ENCODE data around the gene RBM23. TPM values are rescaled to one million over a fixed set of nuclear protein-coding genes. Genes with fewer than 3 reads are reported as not detected.

The RBM23 gene
- total RNA-seq, 1 experiment from 2014 or later, result 42.4 TPM

DNA sequence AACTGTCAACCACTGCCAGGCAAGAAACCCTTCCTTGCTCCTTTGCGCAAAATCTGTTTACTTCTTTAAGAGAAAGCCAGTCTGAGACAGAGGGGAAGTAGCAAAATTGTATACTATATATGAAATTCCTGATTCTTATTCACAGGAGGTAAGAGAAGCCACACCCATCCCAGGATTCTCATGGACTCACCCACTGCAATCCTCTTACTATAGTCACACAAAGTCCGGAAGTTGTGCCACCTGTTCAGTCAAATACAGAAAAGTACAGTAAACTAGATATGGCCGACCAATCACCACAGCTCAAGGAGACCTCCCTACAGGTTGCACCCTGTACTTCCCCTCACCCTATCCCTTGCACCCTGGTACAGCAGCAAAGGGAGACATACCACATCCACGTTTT lies 7.4 kb upstream of the RBM23 start (continued):
- TF ChIP-seq, protein P1, sequence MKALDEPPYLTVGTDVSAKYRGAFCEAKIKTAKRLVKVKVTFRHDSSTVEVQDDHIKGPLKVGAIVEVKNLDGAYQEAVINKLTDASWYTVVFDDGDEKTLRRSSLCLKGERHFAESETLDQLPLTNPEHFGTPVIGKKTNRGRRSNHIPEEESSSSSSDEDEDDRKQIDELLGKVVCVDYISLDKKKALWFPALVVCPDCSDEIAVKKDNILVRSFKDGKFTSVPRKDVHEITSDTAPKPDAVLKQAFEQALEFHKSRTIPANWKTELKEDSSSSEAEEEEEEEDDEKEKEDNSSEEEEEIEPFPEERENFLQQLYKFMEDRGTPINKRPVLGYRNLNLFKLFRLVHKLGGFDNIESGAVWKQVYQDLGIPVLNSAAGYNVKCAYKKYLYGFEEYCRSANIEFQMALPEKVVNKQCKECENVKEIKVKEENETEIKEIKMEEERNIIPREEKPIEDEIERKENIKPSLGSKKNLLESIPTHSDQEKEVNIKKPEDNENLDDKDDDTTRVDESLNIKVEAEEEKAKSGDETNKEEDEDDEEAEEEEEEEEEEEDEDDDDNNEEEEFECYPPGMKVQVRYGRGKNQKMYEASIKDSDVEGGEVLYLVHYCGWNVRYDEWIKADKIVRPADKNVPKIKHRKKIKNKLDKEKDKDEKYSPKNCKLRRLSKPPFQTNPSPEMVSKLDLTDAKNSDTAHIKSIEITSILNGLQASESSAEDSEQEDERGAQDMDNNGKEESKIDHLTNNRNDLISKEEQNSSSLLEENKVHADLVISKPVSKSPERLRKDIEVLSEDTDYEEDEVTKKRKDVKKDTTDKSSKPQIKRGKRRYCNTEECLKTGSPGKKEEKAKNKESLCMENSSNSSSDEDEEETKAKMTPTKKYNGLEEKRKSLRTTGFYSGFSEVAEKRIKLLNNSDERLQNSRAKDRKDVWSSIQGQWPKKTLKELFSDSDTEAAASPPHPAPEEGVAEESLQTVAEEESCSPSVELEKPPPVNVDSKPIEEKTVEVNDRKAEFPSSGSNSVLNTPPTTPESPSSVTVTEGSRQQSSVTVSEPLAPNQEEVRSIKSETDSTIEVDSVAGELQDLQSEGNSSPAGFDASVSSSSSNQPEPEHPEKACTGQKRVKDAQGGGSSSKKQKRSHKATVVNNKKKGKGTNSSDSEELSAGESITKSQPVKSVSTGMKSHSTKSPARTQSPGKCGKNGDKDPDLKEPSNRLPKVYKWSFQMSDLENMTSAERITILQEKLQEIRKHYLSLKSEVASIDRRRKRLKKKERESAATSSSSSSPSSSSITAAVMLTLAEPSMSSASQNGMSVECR (CRISPR knock-in tag; IDR thresholded peaks at IDR 0.05; ENCODE audit: borderline replicate concordance), result no peak
- TF ChIP-seq, protein P2, sequence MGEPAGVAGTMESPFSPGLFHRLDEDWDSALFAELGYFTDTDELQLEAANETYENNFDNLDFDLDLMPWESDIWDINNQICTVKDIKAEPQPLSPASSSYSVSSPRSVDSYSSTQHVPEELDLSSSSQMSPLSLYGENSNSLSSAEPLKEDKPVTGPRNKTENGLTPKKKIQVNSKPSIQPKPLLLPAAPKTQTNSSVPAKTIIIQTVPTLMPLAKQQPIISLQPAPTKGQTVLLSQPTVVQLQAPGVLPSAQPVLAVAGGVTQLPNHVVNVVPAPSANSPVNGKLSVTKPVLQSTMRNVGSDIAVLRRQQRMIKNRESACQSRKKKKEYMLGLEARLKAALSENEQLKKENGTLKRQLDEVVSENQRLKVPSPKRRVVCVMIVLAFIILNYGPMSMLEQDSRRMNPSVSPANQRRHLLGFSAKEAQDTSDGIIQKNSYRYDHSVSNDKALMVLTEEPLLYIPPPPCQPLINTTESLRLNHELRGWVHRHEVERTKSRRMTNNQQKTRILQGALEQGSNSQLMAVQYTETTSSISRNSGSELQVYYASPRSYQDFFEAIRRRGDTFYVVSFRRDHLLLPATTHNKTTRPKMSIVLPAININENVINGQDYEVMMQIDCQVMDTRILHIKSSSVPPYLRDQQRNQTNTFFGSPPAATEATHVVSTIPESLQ (CRISPR knock-in tag; IDR thresholded peaks at IDR 0.05), result no peak
- TF ChIP-seq, protein P3, sequence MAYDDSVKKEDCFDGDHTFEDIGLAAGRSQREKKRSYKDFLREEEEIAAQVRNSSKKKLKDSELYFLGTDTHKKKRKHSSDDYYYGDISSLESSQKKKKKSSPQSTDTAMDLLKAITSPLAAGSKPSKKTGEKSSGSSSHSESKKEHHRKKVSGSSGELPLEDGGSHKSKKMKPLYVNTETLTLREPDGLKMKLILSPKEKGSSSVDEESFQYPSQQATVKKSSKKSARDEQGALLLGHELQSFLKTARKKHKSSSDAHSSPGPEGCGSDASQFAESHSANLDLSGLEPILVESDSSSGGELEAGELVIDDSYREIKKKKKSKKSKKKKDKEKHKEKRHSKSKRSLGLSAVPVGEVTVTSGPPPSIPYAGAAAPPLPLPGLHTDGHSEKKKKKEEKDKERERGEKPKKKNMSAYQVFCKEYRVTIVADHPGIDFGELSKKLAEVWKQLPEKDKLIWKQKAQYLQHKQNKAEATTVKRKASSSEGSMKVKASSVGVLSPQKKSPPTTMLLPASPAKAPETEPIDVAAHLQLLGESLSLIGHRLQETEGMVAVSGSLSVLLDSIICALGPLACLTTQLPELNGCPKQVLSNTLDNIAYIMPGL (CRISPR knock-in tag; IDR thresholded peaks at IDR 0.05), result no peak
- no peak for TF ChIP-seq JUN (CRISPR knock-in tag; IDR thresholded peaks at IDR 0.05)
- no peak for TF ChIP-seq EMX1 (CRISPR knock-in tag; IDR thresholded peaks at IDR 0.05)

DNA sequence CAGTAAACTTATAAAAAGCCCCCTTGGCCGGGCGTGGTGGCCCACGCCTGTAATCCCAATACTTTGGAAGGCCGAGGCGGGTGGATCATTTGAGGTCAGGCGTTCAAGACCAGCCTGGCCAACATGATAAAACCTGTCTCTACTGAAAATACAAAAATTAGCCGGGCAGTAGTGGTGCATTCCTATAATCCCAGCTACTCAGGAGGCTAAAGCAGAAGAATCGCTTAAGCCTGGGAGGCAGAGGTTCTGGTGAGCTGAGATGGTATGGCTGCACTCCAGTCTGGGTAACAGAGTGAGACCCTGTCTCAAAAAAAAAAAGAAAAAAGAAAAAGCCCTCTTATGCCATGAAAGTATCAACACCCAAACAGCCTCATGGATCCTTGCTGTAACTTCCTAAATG lies 6.6 kb upstream of the RBM23 start:
- CTCF ChIA-PET, result no interaction called here
- no peak for TF ChIP-seq ZBTB21 (CRISPR knock-in tag; IDR thresholded peaks at IDR 0.05; ENCODE audit: borderline replicate concordance)
- TF ChIP-seq, protein P4, sequence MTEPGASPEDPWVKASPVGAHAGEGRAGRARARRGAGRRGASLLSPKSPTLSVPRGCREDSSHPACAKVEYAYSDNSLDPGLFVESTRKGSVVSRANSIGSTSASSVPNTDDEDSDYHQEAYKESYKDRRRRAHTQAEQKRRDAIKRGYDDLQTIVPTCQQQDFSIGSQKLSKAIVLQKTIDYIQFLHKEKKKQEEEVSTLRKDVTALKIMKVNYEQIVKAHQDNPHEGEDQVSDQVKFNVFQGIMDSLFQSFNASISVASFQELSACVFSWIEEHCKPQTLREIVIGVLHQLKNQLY (CRISPR knock-in tag; IDR thresholded peaks at IDR 0.05), result no peak
- no peak for TF ChIP-seq ZNF121 (CRISPR knock-in tag; IDR thresholded peaks at IDR 0.05)
- no peak for TF ChIP-seq OVOL2 (CRISPR knock-in tag; IDR thresholded peaks at IDR 0.05; ENCODE audit: borderline replicate concordance)
- peaks cover 60% of the 10 kb centered on the region for H3K36me3 Mint-ChIP-seq

DNA sequence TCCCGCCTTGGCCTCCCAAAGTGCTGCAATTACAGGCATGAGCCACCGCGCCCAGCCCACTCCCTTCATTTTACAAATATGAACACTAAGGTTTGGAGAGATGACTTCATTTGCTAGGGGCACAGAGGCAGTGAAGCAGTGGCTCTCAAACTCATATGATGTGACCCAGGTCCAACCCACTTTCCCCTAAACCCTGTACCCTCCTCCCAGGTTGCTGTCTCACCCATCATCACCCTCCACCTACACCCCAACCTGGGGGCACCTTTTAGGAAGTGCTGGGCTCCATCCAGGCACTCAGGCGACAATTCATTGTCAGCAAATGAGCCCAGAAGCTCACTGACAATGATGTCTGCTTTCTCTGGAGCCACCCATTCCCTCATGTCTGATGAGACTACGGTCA lies 4.8 kb upstream of the RBM23 start:
- DNase-seq (ENCODE audit: low spot score) (no peak), ATAC-seq (no peak)
- no peak overlapping the region for H3K27ac Mint-ChIP-seq
- H3K4me1 Mint-ChIP-seq, result peaks cover 16% of the 10 kb centered on the region
- H3K36me3 Mint-ChIP-seq, result peaks cover 64% of the 10 kb centered on the region
- ChIA-PET POLR2A (no interaction called here), CTCF (no interaction called here)
- peaks cover 2% of the 10 kb centered on the region; the same call in 1 of the 2 replicates for H3K27me3 Mint-ChIP-seq (ENCODE audit: low read depth)
- no peak overlapping the region for H3K4me3 Mint-ChIP-seq
- no peaks in the 10 kb centered on the region for H3K9me3 Mint-ChIP-seq
- TF ChIP-seq, protein P5, sequence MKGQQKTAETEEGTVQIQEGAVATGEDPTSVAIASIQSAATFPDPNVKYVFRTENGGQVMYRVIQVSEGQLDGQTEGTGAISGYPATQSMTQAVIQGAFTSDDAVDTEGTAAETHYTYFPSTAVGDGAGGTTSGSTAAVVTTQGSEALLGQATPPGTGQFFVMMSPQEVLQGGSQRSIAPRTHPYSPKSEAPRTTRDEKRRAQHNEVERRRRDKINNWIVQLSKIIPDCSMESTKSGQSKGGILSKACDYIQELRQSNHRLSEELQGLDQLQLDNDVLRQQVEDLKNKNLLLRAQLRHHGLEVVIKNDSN (CRISPR knock-in tag; IDR thresholded peaks at IDR 0.05), result no peak
- TF ChIP-seq JUN (CRISPR knock-in tag; IDR thresholded peaks at IDR 0.05), result no peak
- no peak for TF ChIP-seq NFATC4 (CRISPR knock-in tag; IDR thresholded peaks at IDR 0.05)
- no peak for TF ChIP-seq TCF7 (CRISPR knock-in tag; IDR thresholded peaks at IDR 0.05; ENCODE audit: low read depth)
- TF ChIP-seq, protein P6, sequence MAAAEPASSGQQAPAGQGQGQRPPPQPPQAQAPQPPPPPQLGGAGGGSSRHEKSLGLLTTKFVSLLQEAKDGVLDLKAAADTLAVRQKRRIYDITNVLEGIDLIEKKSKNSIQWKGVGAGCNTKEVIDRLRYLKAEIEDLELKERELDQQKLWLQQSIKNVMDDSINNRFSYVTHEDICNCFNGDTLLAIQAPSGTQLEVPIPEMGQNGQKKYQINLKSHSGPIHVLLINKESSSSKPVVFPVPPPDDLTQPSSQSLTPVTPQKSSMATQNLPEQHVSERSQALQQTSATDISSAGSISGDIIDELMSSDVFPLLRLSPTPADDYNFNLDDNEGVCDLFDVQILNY (CRISPR knock-in tag; IDR thresholded peaks at IDR 0.05), result no peak
- TF ChIP-seq, protein P1 (CRISPR knock-in tag; IDR thresholded peaks at IDR 0.05; ENCODE audit: borderline replicate concordance), result no peak
- TF ChIP-seq, protein P7, sequence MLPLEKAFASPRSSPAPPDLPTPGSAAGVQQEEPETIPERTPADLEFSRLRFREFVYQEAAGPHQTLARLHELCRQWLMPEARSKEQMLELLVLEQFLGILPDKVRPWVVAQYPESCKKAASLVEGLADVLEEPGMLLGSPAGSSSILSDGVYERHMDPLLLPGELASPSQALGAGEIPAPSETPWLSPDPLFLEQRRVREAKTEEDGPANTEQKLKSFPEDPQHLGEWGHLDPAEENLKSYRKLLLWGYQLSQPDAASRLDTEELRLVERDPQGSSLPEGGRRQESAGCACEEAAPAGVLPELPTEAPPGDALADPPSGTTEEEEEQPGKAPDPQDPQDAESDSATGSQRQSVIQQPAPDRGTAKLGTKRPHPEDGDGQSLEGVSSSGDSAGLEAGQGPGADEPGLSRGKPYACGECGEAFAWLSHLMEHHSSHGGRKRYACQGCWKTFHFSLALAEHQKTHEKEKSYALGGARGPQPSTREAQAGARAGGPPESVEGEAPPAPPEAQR (CRISPR knock-in tag; IDR thresholded peaks at IDR 0.05), result no peak
- TF ChIP-seq KAT7 (CRISPR knock-in tag; IDR thresholded peaks at IDR 0.05; ENCODE audit: borderline replicate concordance), result no peak
- no peak for TF ChIP-seq ZNF232 (CRISPR knock-in tag; IDR thresholded peaks at IDR 0.05)

More for the DNA sequence above, 6.6 kb upstream of the RBM23 start:
- Mint-ChIP-seq H3K4me1 (peaks cover 7% of the 10 kb centered on the region), H3K9me3 (no peaks in the 10 kb centered on the region), H3K27me3 (ENCODE audit: low read depth) (no peaks in the 10 kb centered on the region), H3K4me3 (no peak overlapping the region), H3K27ac (no peak overlapping the region)
- POLR2A ChIA-PET, result no interaction called here
- DNase-seq (ENCODE audit: low spot score) (no peak), ATAC-seq (no peak)

Data from WTC11 (cell line).